ENCODE measurements around the gene SETD3. TPM values are rescaled to one million over a fixed set of nuclear protein-coding genes. Genes with fewer than 3 reads are reported as not detected.

SETD3 gene
- total RNA-seq, 1 donor from 2014 or later: 44.3 TPM

DNA sequence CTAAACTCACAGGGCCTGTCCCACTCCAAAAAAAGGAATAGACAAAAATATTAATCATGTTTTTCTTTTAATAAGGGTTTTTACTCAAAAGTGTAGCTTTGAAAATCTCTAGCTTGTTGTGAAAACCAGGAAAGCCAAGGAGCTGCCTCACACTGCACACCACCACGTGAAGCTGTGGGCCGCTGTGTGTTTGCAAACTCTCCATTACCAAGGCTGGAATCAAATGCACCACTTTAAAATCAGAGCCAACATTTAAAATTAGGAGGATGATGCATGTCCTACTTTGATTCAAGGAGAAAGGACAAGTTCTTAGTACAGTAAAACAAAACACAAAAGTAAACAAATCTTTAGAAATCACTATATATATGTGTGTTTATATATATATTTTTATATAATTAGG is 83.0 kb downstream of the SETD3 start:
- DNase-seq (ENCODE audit: low read depth): no peak
- TF ChIP-seq CTCF (conservative IDR thresholded peaks at IDR 0.05; ENCODE audit: low read depth, low read length): no peak
- H3K4me3 ChIP-seq (ENCODE audit: low read depth, low read length): no peak overlapping the region

DNA sequence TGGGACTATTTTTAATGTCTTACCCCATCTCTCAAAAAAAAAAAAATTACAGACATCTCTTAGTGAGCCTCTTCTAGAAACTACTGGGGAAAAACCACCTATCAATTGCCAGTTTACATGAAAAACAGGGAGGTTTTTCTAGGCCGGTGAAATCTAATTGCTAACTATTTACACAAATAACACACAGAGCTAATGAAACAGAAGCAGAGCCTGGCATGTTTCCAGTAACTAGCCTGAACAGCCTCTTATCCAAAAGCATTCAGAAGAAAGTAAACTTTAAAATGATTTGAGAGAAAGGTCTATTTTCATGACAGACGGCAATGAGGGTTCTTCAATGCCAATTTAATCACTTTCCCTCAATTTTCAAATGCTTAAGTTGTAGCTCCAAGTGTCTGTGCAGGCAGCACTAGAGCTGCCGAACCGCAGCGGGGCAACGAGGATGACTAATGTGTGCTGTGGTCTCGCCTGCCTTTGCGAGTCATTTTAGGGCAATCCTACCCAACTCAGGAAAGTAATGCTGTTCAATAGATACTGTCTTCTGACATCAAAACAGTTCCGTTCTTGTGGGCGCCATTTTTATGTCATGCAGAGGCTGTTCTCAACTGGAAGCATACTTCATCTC is 84.6 kb downstream of the SETD3 start:
- no peak for DNase-seq (ENCODE audit: low read depth)
- no peak overlapping the region for H3K4me3 ChIP-seq (ENCODE audit: low read depth, low read length)
- no peak for TF ChIP-seq CTCF (conservative IDR thresholded peaks at IDR 0.05; ENCODE audit: low read depth, low read length)

- no peak overlapping the region for H3K4me3 ChIP-seq (ENCODE audit: low read depth, low read length)
- TF ChIP-seq CTCF (conservative IDR thresholded peaks at IDR 0.05; ENCODE audit: low read depth, low read length): no peak
- no peak for DNase-seq (ENCODE audit: low read depth)
Observed at GRCh38 chr14:99394602-99395156, 86.0 kb downstream of the SETD3 start.

DNA sequence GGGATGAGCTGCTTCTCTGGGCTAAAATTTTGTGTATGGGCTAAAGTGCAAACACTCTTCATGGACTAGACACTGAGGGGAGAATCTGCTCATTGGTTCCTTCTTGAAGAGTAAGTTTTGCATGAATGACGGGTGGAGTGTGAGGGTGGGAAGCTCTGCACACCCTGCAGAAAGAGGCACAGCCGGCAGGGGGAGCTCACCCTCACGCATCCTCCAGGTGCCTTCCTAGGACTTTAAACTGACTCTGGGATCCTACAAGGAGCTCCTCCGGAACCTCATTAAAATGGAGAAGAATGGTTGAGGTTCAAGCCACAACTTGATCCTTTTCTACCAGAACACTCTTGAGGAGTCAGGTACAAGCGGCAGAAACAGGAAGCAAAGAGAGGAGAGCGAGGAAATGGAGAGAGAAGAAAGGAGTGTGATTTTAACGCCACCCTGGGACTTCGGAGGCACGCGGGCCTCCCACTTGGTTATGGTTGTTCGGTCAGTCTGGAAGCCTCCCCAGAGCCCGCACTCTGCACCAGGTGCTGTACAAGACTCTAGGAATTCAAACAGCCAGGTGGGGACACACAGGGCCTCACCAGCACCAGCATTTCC is 87.5 kb downstream of the SETD3 start:
- TF ChIP-seq CTCF (conservative IDR thresholded peaks at IDR 0.05; ENCODE audit: low read depth, low read length): peak; percentile 88
- H3K4me3 ChIP-seq (ENCODE audit: low read depth, low read length): no peak overlapping the region
- no peak for DNase-seq (ENCODE audit: low read depth)

GRCh38 chr14:99391671-99392070 is 89.0 kb downstream of the SETD3 start:
- TF ChIP-seq CTCF (conservative IDR thresholded peaks at IDR 0.05; ENCODE audit: low read depth, low read length): no peak
- H3K4me3 ChIP-seq (ENCODE audit: low read depth, low read length): no peak overlapping the region
- DNase-seq (ENCODE audit: low read depth): no peak

DNA sequence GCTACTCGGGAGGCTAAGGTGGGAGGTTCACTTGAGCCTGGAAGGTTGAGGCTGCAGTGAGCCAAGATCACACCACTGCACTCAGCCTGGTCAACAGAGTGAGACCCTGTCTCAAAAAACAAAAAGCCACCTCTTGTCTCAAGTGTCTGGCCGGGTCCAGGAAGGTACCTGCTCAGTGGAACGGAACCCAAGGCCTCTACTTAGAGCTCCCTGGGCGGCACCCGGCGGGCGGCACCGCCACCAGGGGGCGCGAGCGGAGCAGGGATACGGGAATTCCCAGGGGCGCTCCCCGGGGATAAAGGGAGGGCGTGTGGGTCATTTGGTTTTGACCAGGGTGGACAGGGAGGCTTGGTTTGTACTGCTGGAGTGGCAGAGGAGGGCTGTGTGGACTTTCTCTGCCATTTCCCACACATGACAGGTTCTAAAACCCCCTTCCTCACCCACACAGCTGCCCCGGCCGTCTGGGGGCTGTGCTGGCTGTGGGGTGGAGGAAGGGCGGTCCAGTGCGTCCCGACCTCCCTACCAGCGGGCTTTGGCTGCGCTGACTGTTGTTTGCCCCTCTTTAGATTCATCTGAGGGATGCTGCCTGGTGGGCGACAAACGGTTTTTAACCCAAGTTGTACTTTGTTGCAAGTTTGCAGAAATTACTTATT is 91.4 kb downstream of the SETD3 start:
- H3K4me3 ChIP-seq (ENCODE audit: low read depth, low read length): peak overlapping the region; percentile 32
- TF ChIP-seq CTCF (conservative IDR thresholded peaks at IDR 0.05; ENCODE audit: low read depth, low read length): peak; percentile 93
- DNase-seq (ENCODE audit: low read depth): no peak

Measured in epithelial cell of proximal tubule (primary cell).